B cell (primary cell): ENCODE measurements around the gene GPC3. TPM values are rescaled to one million over a fixed set of nuclear protein-coding genes. Genes with fewer than 3 reads are reported as not detected.

Experiments
- ATAC-seq: fragments of 200-7000 bp; cut with Tn5 transposase; one replicate; pipeline ENCODE4 v1.10.0; 2021; ENCODE audit warnings: low read depth, mild to moderate bottlenecking, moderate number of reproducible peaks, moderate library complexity
- CTCF ChIA-PET: fragments of 350-600 bp; sonication (Branson Sonifier 250); formaldehyde crosslinking; loops from one replicate; lab custom pipeline; 2021; ENCODE audit warnings: antibody characterized with exemption, inconsistent platforms; lab: Charles Lee
- POLR2A ChIA-PET: fragments of 350-600 bp; sonication (Branson Sonifier 250); formaldehyde crosslinking; loops from one replicate; lab custom pipeline; 2021; ENCODE audit warnings: antibody characterized with exemption; lab: Charles Lee
- DNase-seq: peaks from one replicate; pipeline ENCODE4 v3.0.0; 2013
- H2AFZ ChIP-seq: 2 replicates; pipeline ENCODE4 v1.6.1; 2012; ENCODE audit warnings: mild to moderate bottlenecking, low read depth, low read length; ENCODE audit not compliant: insufficient read depth, poor library complexity, severe bottlenecking
- H3K27ac ChIP-seq, 2 donors: 1 replicate in 1 of 2; 2 replicates in 1 of 2; pipeline ENCODE4 v1.5.1; 2012 to 2013; ENCODE audit warnings: low read length in 2 of 2, mild to moderate bottlenecking in 2 of 2, moderate library complexity in 1 of 2
- H3K27me3 ChIP-seq, 4 experiments: fragments of 200-600 bp in 1 of 4; sonication (generic) in 1 of 4; replicated peaks in 1 of 4; 1 replicate in 2 of 4; 2 replicates in 2 of 4; pipeline versions ENCODE4 v1.6.1 to v1.7.0; 2013 to 2016; ENCODE audit warnings: low read length in 3 of 4, mild to moderate bottlenecking in 2 of 4, mixed read lengths in 1 of 4, moderate library complexity in 1 of 4; ENCODE audit not compliant: insufficient read depth in 4 of 4, control insufficient read depth in 3 of 4; ENCODE audit errors: control extremely low read depth in 1 of 4
- H3K36me3 ChIP-seq, 2 experiments: replicated peaks in 1 of 2; 1 replicate in 1 of 2; 2 replicates in 1 of 2; pipeline versions ENCODE4 v1.6.1 to v1.7.1; 2013; ENCODE audit warnings: low read length in 1 of 2; ENCODE audit not compliant: insufficient read depth in 2 of 2, control insufficient read depth in 1 of 2; ENCODE audit errors: control extremely low read depth in 1 of 2, extremely low read depth in 1 of 2
- H3K4me1 ChIP-seq, 2 donors: fragments of 200-600 bp in 1 of 2; sonication (generic) in 1 of 2; 1 replicate in 1 of 2; 2 replicates in 1 of 2; pipeline versions ENCODE4 v1.5.1 to v1.6.1; 2013 to 2017; ENCODE audit warnings: low read length in 2 of 2; ENCODE audit not compliant: control insufficient read depth in 2 of 2, insufficient read depth in 2 of 2
- H3K4me2 ChIP-seq: replicated peaks from 2 replicates; pipeline ENCODE3; 2012; ENCODE audit warnings: mild to moderate bottlenecking, low read depth, low read length; ENCODE audit not compliant: poor library complexity, severe bottlenecking
- H3K4me3 ChIP-seq, 5 experiments: fragments of 200-600 bp in 1 of 5; sonication (generic) in 1 of 5; 1 replicate in 3 of 5; 2 replicates in 2 of 5; pipeline versions ENCODE4 v1.5.1 to v1.7.0; 2011 to 2016; ENCODE audit warnings: low read length in 4 of 5, mild to moderate bottlenecking in 4 of 5, low read depth in 2 of 5, control low read depth in 1 of 5, moderate library complexity in 1 of 5; ENCODE audit not compliant: insufficient read depth in 1 of 5; ENCODE audit errors: control extremely low read depth in 1 of 5, extremely low read depth in 1 of 5
- H3K79me2 ChIP-seq: fragments of 200-600 bp; sonication (generic); one replicate; pipeline ENCODE4 v1.6.0; 2016; ENCODE audit warnings: low read length; ENCODE audit not compliant: control insufficient read depth, insufficient read depth
- H3K9ac ChIP-seq: fragments of 200-600 bp; sonication (generic); 2 replicates; pipeline ENCODE4 v1.6.1; 2017; ENCODE audit warnings: mild to moderate bottlenecking, low read length, moderate library complexity
- H3K9me3 ChIP-seq, 3 donors: one replicate each; pipeline versions ENCODE4 v1.6.1 to v1.7.1; 2013; ENCODE audit warnings: low read length in 2 of 3; ENCODE audit not compliant: control insufficient read depth in 2 of 3, insufficient read depth in 1 of 3; ENCODE audit errors: control extremely low read depth in 1 of 3
- H4K20me1 ChIP-seq: 2 replicates; pipeline ENCODE4 v1.6.0; 2012; ENCODE audit warnings: mild to moderate bottlenecking, low read length; ENCODE audit not compliant: insufficient read depth, control insufficient read depth, poor library complexity, severe bottlenecking
- H3K27ac Mint-ChIP-seq: one replicate; pipeline ENCODE4 v1.8.0; 2021; ENCODE audit warnings: mixed read lengths
- H3K27me3 Mint-ChIP-seq: one replicate; pipeline ENCODE4 v1.8.0; 2021; ENCODE audit warnings: mixed read lengths
- H3K4me1 Mint-ChIP-seq: one replicate; pipeline ENCODE4 v1.8.0; 2021; ENCODE audit warnings: mixed read lengths
- H3K4me3 Mint-ChIP-seq: one replicate; pipeline ENCODE4 v1.8.0; 2021; ENCODE audit warnings: mixed read lengths
- H3K9me3 Mint-ChIP-seq: one replicate; pipeline ENCODE4 v1.8.0; 2022; ENCODE audit warnings: mixed read lengths; ENCODE audit not compliant: insufficient read depth
- EZH2 ChIP-seq: IDR thresholded peaks from 2 replicates; pipeline ENCODE4 v1.6.1; 2012; ENCODE audit warnings: borderline replicate concordance, low read depth, mild to moderate bottlenecking, moderate library complexity, low read length; ENCODE audit not compliant: insufficient read depth, poor library complexity, severe bottlenecking
- WGBS: methylation state at CpG from one replicate; pipeline ENCODE4 v1.1.5; 2013; ENCODE audit warnings: missing lambda C conversion rate; ENCODE audit not compliant: insufficient coverage; 5-methylcytosine and 5-hydroxymethylcytosine counted together
- intact Hi-C: fragments of 100-400 bp; cut with micrococcal nuclease; formaldehyde crosslinking; loops from one replicate; pipeline ENCODE4 v1.10.0; 2022
- polyA plus RNA-seq: library from polyadenylated mRNA; depleted of rRNA; stranded (reverse); fragments of >200 nt; gene quantifications from 2 replicates; pipeline ENCODE4 v1.2.3, GENCODE V29; 2012
- total RNA-seq, 2 donors: library from RNA; stranded (reverse); fragments of 120-200 nt in 1 of 2; gene quantifications; 1 replicate in 1 of 2; 2 replicates in 1 of 2; pipeline versions ENCODE4 v1.2.3 to v1.2.4, GENCODE V29; 2013 to 2022
- TF ChIP-seq, protein P1 (sequence below): fragments of 200-600 bp; IDR thresholded peaks from one replicate; pipeline ENCODE4 v1.8.0; 2022; ENCODE audit warnings: antibody characterized with exemption, mild to moderate bottlenecking

GPC3 gene
- total and polyA plus RNA-seq, 2 donors (not counting 1 experiment from before 2014, with no cell fraction given): not detected

DNA sequence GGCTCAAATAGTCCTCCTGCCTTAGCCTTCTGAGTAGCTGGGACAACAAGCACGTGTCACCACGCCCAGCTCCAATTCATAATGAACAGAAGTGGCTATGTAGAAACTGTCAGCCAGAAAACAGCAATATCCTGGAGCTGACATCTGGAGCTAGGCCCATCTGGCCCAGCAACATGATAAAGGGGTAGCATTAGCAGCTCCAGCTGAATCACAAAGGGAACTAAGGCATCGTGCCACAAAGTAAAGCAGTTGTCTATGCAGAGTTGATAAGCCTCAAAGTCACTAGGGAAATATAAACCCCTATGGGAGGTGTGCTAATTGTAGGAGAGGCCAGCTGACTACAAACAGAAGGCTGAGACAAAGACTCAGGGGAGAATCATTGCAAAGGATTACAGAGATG lies 299.6 kb downstream of the GPC3 start:
- no peaks in the 10 kb centered on the region for H4K20me1 ChIP-seq
- 0% methylated on average over 1 of the region's 3 CpGs for WGBS
- H3K4me2 ChIP-seq: no peak overlapping the region
- DNase-seq: no peak
- no peak overlapping the region for H3K9ac ChIP-seq
- H3K27me3 ChIP-seq: no peaks in the 10 kb centered on the region
- H2AFZ ChIP-seq: no peak overlapping the region
- Mint-ChIP-seq H3K27ac (no peak overlapping the region), H3K9me3 (no peaks in the 10 kb centered on the region), H3K4me1 (no peaks in the 10 kb centered on the region), H3K27me3 (no peaks in the 10 kb centered on the region), H3K4me3 (no peak overlapping the region)
- TF ChIP-seq EZH2: no peak
- TF ChIP-seq, protein P1, sequence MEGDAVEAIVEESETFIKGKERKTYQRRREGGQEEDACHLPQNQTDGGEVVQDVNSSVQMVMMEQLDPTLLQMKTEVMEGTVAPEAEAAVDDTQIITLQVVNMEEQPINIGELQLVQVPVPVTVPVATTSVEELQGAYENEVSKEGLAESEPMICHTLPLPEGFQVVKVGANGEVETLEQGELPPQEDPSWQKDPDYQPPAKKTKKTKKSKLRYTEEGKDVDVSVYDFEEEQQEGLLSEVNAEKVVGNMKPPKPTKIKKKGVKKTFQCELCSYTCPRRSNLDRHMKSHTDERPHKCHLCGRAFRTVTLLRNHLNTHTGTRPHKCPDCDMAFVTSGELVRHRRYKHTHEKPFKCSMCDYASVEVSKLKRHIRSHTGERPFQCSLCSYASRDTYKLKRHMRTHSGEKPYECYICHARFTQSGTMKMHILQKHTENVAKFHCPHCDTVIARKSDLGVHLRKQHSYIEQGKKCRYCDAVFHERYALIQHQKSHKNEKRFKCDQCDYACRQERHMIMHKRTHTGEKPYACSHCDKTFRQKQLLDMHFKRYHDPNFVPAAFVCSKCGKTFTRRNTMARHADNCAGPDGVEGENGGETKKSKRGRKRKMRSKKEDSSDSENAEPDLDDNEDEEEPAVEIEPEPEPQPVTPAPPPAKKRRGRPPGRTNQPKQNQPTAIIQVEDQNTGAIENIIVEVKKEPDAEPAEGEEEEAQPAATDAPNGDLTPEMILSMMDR: no peak
- no peaks in the 10 kb centered on the region for H3K9me3 ChIP-seq
- ATAC-seq: no peak
- H3K4me1 ChIP-seq: no peaks in the 10 kb centered on the region
- H3K36me3 ChIP-seq: no peaks in the 10 kb centered on the region
- ChIA-PET POLR2A (no interaction called here), CTCF (no interaction called here)
- H3K79me2 ChIP-seq: no peaks in the 10 kb centered on the region
- no peak overlapping the region for H3K27ac ChIP-seq
- intact Hi-C loops: no loop called here
- H3K4me3 ChIP-seq: no peak overlapping the region

DNA sequence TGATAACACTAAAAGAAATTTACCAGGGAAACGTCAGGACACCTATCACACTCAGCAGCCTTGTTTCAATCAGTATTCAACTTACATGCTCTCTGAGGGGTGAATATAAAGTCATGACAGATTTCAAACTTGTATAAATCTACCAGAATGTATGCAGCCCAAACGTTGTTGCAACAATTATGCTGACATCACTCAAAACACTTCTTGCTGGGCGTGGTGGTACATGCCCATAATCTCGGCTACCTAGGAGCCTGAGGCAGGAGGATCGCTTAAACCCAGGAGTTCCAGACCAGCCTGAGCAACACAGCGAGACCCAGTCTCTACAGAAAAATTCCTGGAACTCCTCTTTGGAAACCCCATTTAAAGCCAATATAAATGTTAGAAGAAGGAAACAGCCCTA lies 303.5 kb downstream of the GPC3 start:
- no peak overlapping the region for H3K27ac Mint-ChIP-seq
- H3K9me3 ChIP-seq: no peaks in the 10 kb centered on the region
- no peaks in the 10 kb centered on the region for H3K36me3 ChIP-seq
- no peaks in the 10 kb centered on the region for H3K9me3 Mint-ChIP-seq
- no peak overlapping the region for H2AFZ ChIP-seq
- no peak overlapping the region for H3K4me2 ChIP-seq
- DNase-seq (no peak), ATAC-seq (no peak)
- no peaks in the 10 kb centered on the region for H3K27me3 Mint-ChIP-seq
- no peak overlapping the region for H3K4me3 Mint-ChIP-seq
- no peak overlapping the region for H3K27ac ChIP-seq
- no peaks in the 10 kb centered on the region for H4K20me1 ChIP-seq
- ChIA-PET POLR2A (no interaction called here), CTCF (no interaction called here)
- H3K4me1 ChIP-seq: no peaks in the 10 kb centered on the region
- no peaks in the 10 kb centered on the region for H3K4me1 Mint-ChIP-seq
- H3K79me2 ChIP-seq: no peaks in the 10 kb centered on the region
- TF ChIP-seq, protein P1: no peak
- no peak for TF ChIP-seq EZH2
- H3K27me3 ChIP-seq: no peaks in the 10 kb centered on the region
- 71% methylated on average over 4 of the region's 6 CpGs for WGBS
- intact Hi-C loops: no loop called here
- H3K9ac ChIP-seq: no peak overlapping the region
- H3K4me3 ChIP-seq: no peak overlapping the region
